CD14-positive monocyte (primary cell): ENCODE data around the gene DOCK1. TPM values are rescaled to one million over a fixed set of nuclear protein-coding genes. Genes with fewer than 3 reads are reported as not detected.

ENCODE experiments used
- DNase-seq, 3 donors: peaks; one replicate each; pipeline ENCODE4 v3.0.0-alpha.2; 2011 to 2022
- H2AFZ ChIP-seq: 2 replicates; pipeline ENCODE4 v1.6.0; 2012; ENCODE audit warnings: mild to moderate bottlenecking, low read depth, low read length, inconsistent platforms; ENCODE audit not compliant: insufficient read depth, poor library complexity, severe bottlenecking
- H3K27ac ChIP-seq, 2 donors: 1 replicate in 1 of 2; 2 replicates in 1 of 2; pipeline ENCODE4 v1.5.1; 2012 to 2013; ENCODE audit warnings: low read length in 2 of 2, control low read depth in 1 of 2, inconsistent platforms in 1 of 2, low read depth in 1 of 2, mild to moderate bottlenecking in 1 of 2
- H3K27me3 ChIP-seq, 2 donors: one replicate each; pipeline versions ENCODE4 v1.6.0 to v1.6.1; 2011 to 2013; ENCODE audit warnings: low read length in 2 of 2; ENCODE audit not compliant: control insufficient read depth in 2 of 2, insufficient read depth in 2 of 2
- H3K36me3 ChIP-seq, 2 donors: replicated peaks in 1 of 2; 1 replicate in 1 of 2; 2 replicates in 1 of 2; pipeline versions ENCODE4 v1.5.1 to v1.6.1; 2012 to 2013; ENCODE audit warnings: low read length in 2 of 2, control low read depth in 1 of 2, inconsistent platforms in 1 of 2, mild to moderate bottlenecking in 1 of 2; ENCODE audit not compliant: insufficient read depth in 2 of 2, control insufficient read depth in 1 of 2
- H3K4me1 ChIP-seq, 2 donors: 1 replicate in 1 of 2; 2 replicates in 1 of 2; pipeline versions ENCODE4 v1.5.1 to v1.6.1; 2012 to 2013; ENCODE audit warnings: low read length in 2 of 2, control low read depth in 1 of 2, inconsistent platforms in 1 of 2, mild to moderate bottlenecking in 1 of 2, moderate library complexity in 1 of 2; ENCODE audit not compliant: insufficient read depth in 2 of 2, control insufficient read depth in 1 of 2
- H3K4me2 ChIP-seq: replicated peaks from 2 replicates; pipeline ENCODE3; 2012; ENCODE audit warnings: low read length, moderate library complexity, mild to moderate bottlenecking; ENCODE audit not compliant: poor library complexity, severe bottlenecking; ENCODE audit errors: extremely low read depth
- H3K4me3 ChIP-seq, 3 experiments: fragments of 200-600 bp in 1 of 3; sonication (generic) in 1 of 3; replicated peaks in 1 of 3; 1 replicate in 2 of 3; 2 replicates in 1 of 3; pipeline ENCODE4 v1.5.1; 2011 to 2013; ENCODE audit warnings: low read length in 3 of 3, mild to moderate bottlenecking in 3 of 3, control low read depth in 2 of 3, low read depth in 2 of 3, inconsistent platforms in 1 of 3, moderate library complexity in 1 of 3
- H3K79me2 ChIP-seq: 2 replicates; pipeline ENCODE4 v1.6.0; 2012; ENCODE audit warnings: mild to moderate bottlenecking, control low read depth, inconsistent platforms, low read length, moderate library complexity; ENCODE audit not compliant: insufficient read depth
- H3K9ac ChIP-seq: 2 replicates; pipeline ENCODE4 v1.6.0; 2017; ENCODE audit warnings: low read length, mild to moderate bottlenecking; ENCODE audit not compliant: insufficient read depth, poor library complexity, severe bottlenecking
- H3K9me3 ChIP-seq, 2 donors: replicated peaks in 1 of 2; 1 replicate in 1 of 2; 2 replicates in 1 of 2; pipeline versions ENCODE4 v1.5.1 to v1.6.1; 2012 to 2013; ENCODE audit warnings: low read length in 2 of 2, control low read depth in 1 of 2; ENCODE audit not compliant: control insufficient read depth in 1 of 2, insufficient read depth in 1 of 2
- H4K20me1 ChIP-seq: 2 replicates; pipeline ENCODE4 v1.6.0; 2012; ENCODE audit warnings: mild to moderate bottlenecking, low read length, control low read depth, moderate library complexity; ENCODE audit not compliant: insufficient read depth
- H3K27ac Mint-ChIP-seq, 7 donors: one replicate each; pipeline ENCODE4 v1.8.0; 2020; ENCODE audit warnings: mild to moderate bottlenecking in 7 of 7, mixed read lengths in 7 of 7, moderate library complexity in 6 of 7, inconsistent platforms in 2 of 7
- H3K27me3 Mint-ChIP-seq, 3 donors: one replicate each; pipeline ENCODE4 v1.8.0; 2021 to 2022; ENCODE audit warnings: low read depth in 3 of 3, mild to moderate bottlenecking in 3 of 3, mixed read lengths in 3 of 3, moderate library complexity in 3 of 3, inconsistent platforms in 1 of 3
- H3K36me3 Mint-ChIP-seq, 2 donors: one replicate each; pipeline ENCODE4 v1.8.0; 2020; ENCODE audit warnings: mixed read lengths in 2 of 2, inconsistent platforms in 1 of 2, mild to moderate bottlenecking in 1 of 2
- H3K4me1 Mint-ChIP-seq: one replicate; pipeline ENCODE4 v1.8.0; 2020; ENCODE audit warnings: mild to moderate bottlenecking, mixed read lengths
- H3K4me3 Mint-ChIP-seq, 2 donors: one replicate each; pipeline ENCODE4 v1.8.0; 2020; ENCODE audit warnings: mild to moderate bottlenecking in 2 of 2, mixed read lengths in 2 of 2, moderate library complexity in 1 of 2
- H3K9me3 Mint-ChIP-seq, 7 donors: one replicate each; pipeline ENCODE4 v1.8.0; 2020 to 2022; ENCODE audit warnings: mixed read lengths in 7 of 7, mild to moderate bottlenecking in 6 of 7, moderate library complexity in 6 of 7, inconsistent platforms in 2 of 7
- CTCF ChIP-seq: fragments of 200-600 bp; IDR thresholded peaks from one replicate; pipeline ENCODE4 v1.8.0; 2022; ENCODE audit warnings: antibody characterized with exemption, mild to moderate bottlenecking
- whole genome bisulfite sequencing: methylation state at CpG from one replicate; pipeline ENCODE4 v1.1.5; 2013; ENCODE audit warnings: missing lambda C conversion rate; ENCODE audit not compliant: insufficient coverage; 5-methylcytosine and 5-hydroxymethylcytosine counted together
- intact Hi-C, 2 donors: fragments of 100-400 bp; cut with micrococcal nuclease; formaldehyde crosslinking; loops; one replicate each; pipeline versions ENCODE4 v1.15.0 to v1.15.1; 2023
- polyA plus RNA-seq, 3 donors: library from polyadenylated mRNA; depleted of rRNA in 1 of 3; unstranded in 2 of 3; stranded (reverse) in 1 of 3; fragments of 300-500 nt in 2 of 3; fragments of >200 nt in 1 of 3; fragmentation: Illumina TruSeq in 2 of 3; gene quantifications; 1 replicate in 2 of 3; 2 replicates in 1 of 3; pipeline ENCODE4 v1.2.3, GENCODE V29; 2012 to 2021

Gene DOCK1
- polyA plus RNA-seq, 3 donors = 0.31 to 0.35 TPM; not detected in 1

GRCh38 chr10:127368101-127368500 lies 462.9 kb downstream of the DOCK1 start:
- 95% methylated on average over 2 of the region's 5 CpGs for WGBS
- Mint-ChIP-seq H3K27me3 (peaks cover 0 to 1% (median 0%) of the 10 kb centered on the region in 3 donors), H3K4me1 (no peaks in the 10 kb centered on the region)

GRCh38 chr10:127368929-127369328 lies 463.7 kb downstream of the DOCK1 start:
- intact Hi-C loops = no loop called here

More at GRCh38 chr10:127368101-127368500, 462.9 kb downstream of the DOCK1 start:
- no peak for DNase-seq
- no peaks in the 10 kb centered on the region for H3K36me3 ChIP-seq
- no peak for TF ChIP-seq CTCF
- no peaks in the 10 kb centered on the region for H3K4me1 ChIP-seq
- H3K79me2 ChIP-seq = no peaks in the 10 kb centered on the region
- H3K4me2 ChIP-seq = no peak overlapping the region
- Mint-ChIP-seq H3K4me3 (no peak overlapping the region), H3K36me3 (no peaks in the 10 kb centered on the region), H3K9me3 (no peaks in the 10 kb centered on the region), H3K27ac (no peak overlapping the region)
- no peak overlapping the region for H3K27ac ChIP-seq
- H3K4me3 ChIP-seq = no peak overlapping the region
- H4K20me1 ChIP-seq = no peaks in the 10 kb centered on the region
- H3K9me3 ChIP-seq = no peaks in the 10 kb centered on the region
- no peaks in the 10 kb centered on the region for H3K27me3 ChIP-seq
- intact Hi-C loops = no loop called here
- H3K9ac ChIP-seq = no peak overlapping the region
- no peak overlapping the region for H2AFZ ChIP-seq

More at GRCh38 chr10:127368929-127369328, 463.7 kb downstream of the DOCK1 start:
- no peaks in the 10 kb centered on the region for H3K79me2 ChIP-seq
- H2AFZ ChIP-seq = no peak overlapping the region
- 100% methylated on average over 1 of the region's 4 CpGs for WGBS
- H3K27me3 ChIP-seq = no peaks in the 10 kb centered on the region
- DNase-seq = no peak
- H3K4me1 ChIP-seq = no peaks in the 10 kb centered on the region
- Mint-ChIP-seq H3K36me3 (no peaks in the 10 kb centered on the region), H3K27ac (no peak overlapping the region), H3K27me3 (peaks cover 0 to 1% (median 0%) of the 10 kb centered on the region in 3 donors), H3K4me1 (no peaks in the 10 kb centered on the region), H3K9me3 (no peaks in the 10 kb centered on the region), H3K4me3 (no peak overlapping the region)
- no peak overlapping the region for H3K27ac ChIP-seq
- H3K4me3 ChIP-seq = no peak overlapping the region
- TF ChIP-seq CTCF = no peak
- H3K4me2 ChIP-seq = no peak overlapping the region
- H3K9ac ChIP-seq = no peak overlapping the region
- no peaks in the 10 kb centered on the region for H4K20me1 ChIP-seq
- H3K9me3 ChIP-seq = no peaks in the 10 kb centered on the region
- no peaks in the 10 kb centered on the region for H3K36me3 ChIP-seq
